HPDE6-E6E7 (cell line): ENCODE data around the gene KCNMB2.
"Not testable (repeated sequence)": the region's sequence is repeated elsewhere in the genome, so short reads cannot be mapped to it uniquely, and the experiment has no call there.

Experiments
- DNase-seq: peaks from one replicate; pipeline ENCODE4 v3.0.0; 2011; ENCODE audit warnings: missing footprints; ENCODE audit errors: extremely low spot score

The KCNMB2 gene

GRCh38 chr3:178536211-178537079, at the start of gene KCNMB2:
TSS of gene KCNMB2 (plus strand) at chr3:178536436.
- DNase-seq = no peak

DNA sequence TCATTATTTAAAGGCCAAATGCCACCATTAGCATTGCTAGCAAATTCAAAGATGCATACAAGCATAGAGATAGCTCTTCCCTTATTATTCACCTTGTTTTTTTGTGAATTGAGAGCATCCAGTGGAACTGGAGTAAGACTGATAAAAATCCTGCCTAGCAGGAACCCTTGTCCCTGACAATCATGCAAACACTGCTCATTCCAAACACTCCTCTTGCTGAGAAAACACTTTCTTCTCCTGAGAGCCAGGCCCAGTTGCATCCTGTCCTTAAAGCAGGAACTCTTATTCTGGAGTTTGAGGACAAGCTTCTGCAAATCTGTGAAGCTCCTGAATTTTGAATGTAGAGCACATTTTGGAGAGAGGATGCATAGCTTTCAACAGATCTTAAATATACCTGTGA, 49.3 kb upstream of the KCNMB2 start:
- no peak for DNase-seq

DNA sequence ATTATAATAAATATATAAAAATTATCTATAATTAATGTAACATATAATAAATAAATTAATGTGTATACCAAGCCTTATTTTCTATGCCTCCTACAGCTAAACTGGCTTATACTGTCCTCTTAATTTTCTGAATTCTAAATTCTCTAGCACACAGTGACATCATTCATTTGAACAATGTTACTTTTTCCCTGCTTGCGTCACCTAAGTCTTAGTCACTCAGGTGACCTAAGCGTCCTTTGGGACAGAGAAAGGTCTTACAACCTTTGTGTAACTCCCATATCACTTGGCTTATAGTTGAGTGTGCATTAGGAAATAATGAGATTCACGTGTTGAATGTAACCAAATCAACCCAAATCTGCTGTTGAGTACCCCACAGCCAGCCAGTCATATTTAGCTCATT, 48.5 kb upstream of the KCNMB2 start:
- no peak for DNase-seq

DNA sequence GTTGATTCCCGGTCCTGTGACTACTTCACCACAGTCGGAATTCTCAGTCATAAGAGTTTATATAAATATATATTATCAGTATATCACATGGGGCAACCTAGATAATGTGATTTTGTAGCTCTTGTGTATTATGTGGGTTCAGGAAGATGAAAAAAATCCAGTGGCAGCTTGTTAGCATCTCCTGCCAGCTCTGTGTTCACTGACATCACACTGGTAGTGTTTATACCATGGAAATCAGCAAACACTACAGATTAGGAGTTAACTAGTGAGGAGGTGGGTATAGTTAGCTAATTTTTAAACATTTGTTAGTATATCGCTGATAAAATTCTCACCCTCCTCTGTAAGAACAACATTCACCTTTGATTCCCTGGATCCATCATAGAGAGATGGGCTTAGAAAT, 44.5 kb upstream of the KCNMB2 start:
- no peak for DNase-seq

DNA sequence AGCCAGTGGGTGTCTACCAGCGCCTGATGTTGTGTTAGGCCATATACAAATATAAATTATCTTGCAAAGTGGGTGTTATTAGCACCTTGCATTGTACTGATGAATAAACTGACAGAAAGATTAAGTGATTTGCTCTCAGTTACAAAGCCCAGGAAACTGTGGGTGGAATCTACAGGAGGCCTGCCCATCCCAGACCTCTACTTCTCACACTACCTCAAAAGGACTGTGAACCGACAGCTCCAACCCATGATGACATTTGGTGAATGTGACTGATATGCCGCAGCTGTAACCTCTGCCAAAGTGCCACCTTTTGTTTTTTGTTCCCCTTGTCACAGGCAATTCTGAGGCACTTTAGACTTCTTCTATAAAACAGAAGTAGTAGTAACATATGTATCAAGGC, 43.7 kb upstream of the KCNMB2 start:
- DNase-seq = no peak

DNA sequence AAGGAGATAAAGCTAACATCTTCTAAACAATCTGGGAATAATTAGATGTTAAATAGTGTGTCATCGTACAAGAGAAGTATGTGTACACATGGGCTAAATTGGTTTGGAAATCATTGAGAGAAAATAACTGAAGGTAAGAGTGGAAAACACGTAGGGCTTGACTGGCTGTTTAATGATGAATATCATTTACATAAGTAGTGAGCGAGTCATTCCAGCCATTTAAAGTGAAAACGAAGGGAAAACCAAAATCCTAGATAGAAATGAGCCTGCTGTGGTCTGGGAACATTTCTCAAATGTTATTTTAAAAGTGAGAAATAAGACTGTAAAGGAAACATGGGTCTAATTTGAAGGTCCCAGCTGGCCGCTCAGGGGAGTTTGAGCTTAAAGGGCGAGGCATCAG, 41.9 kb upstream of the KCNMB2 start:
- DNase-seq = no peak

DNA sequence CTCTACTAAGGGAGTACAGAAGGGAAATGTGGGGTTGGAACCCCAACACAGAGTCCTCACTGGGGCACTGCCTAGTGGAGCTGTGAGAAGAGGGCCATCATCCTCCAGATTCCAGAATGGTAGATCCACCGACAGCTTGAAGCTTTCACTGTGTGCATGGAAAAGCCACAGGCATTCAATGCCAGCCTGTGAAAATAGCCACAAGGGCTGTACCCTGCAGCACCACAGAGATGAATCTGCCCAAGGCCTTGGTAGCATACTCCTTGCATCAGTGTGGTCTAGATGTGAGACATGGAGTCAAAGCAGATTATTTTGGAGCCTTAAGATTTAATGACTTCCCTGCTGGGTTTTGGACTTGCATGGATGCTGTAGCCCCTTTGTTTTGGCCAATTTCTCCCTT, 39.3 kb upstream of the KCNMB2 start:
- no peak for DNase-seq

GRCh38 chr3:178498871-178499270, 37.4 kb upstream of the KCNMB2 start:
- no peak for DNase-seq

DNA sequence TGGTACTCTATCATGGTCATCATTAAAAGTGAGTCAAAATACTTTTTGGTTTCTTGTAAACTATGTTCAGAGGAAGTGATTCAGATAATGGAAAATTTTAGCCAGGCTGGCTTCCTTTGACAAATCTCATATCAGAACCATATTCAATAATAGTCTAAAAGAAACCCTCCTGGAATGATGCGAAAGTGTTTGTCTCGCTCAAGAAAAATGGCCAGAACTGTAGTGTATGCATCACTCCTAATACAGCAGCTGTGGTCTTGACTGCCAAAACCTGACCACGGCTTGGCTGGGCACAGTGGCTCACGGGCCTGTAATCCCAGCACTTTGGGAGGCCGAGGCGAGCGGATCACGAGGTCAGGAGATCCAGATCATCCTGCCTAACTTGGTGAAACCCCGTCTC, 35.6 kb upstream of the KCNMB2 start:
- DNase-seq = no peak

DNA sequence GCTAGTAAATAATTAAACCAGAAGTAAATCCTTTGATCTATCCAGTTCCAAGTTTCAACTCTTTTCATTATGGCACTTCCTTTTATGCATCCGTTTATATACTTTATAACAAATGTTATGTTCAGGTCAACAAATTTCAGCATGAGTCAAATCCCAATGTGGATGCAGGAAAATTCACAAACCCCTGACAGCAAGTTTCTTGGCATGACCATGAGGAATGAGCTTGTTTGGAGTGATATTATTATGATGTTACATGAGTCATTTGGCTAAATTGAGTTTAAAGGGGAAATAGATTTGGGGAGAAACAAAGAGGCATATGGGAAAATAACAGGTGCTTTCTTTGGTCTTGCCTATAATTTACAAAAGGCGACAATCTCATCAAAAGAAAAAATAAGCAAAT, 32.1 kb upstream of the KCNMB2 start:
- no peak for DNase-seq

GRCh38 chr3:178505832-178506231, 30.4 kb upstream of the KCNMB2 start:
- DNase-seq = no peak

DNA sequence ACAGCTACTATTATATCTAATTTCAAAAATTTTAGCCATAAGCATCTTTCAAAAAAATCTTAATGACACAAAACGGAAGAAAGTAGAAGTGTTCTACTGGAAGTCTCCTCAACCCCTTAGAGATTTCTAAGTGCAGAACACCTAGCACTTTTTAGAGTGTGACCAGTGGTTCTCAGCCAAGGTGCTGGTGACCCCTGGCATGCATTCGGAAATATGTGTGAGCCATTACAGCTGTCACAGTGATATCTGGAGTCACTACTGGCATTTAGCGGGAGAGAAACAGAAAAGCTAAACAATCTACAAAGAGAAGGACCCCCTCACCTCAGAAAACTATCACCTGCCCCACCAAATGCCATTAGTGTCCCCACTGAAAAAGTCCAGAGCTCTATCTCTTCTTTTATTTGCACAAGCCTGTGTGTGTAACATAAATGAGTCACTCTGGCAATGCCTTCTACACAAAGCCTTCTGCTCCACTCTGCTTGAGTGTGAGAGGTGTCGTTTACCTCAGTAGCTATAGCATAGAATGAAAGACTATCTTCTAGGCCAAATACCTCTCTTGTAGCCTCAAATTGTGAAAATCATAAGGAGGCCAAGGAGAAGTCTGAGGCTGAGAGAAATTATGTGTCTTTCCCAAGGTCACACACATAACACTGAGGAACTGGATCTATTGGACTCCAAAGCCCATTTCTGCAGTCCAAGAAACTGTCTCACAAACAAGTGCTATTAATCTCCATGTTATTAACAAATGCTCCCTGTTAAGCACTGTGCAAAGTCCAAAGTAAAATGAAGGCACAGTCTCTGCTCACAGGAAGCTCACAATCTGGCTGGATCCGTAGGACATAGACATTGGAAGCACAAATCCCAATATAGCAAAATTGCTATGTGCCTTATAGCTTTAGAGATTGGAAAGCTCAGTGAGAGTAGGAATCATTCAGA, 28.5 kb upstream of the KCNMB2 start:
- no peak for DNase-seq

GRCh38 chr3:178508443-178508825, 27.8 kb upstream of the KCNMB2 start:
- DNase-seq = no peak

GRCh38 chr3:178510496-178510895, 25.7 kb upstream of the KCNMB2 start:
- no peak for DNase-seq

DNA sequence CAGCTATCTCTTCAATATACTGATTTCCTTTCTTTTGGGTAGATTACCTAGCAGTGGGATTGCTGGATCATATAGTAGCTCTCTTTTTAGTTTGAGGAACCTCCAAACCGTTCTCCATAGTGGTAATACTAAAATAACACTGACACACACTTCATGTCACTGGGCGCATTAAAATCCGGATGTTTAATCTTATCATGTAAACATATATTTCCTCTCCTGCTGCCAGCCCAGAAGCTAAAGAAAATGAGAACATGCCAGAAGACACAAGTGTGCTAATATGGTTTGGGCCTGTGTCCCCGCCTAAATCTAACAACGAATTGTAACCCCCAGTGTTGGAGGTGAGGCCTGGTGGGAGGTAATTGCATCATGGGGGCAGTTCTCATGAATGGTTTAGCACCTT, 23.6 kb upstream of the KCNMB2 start:
- no peak for DNase-seq

GRCh38 chr3:178513546-178514380, 22.5 kb upstream of the KCNMB2 start:
- no peak for DNase-seq

- DNase-seq = no peak
Measured at GRCh38 chr3:178514401-178514800, 21.8 kb upstream of the KCNMB2 start.

GRCh38 chr3:178515076-178515744, 21.0 kb upstream of the KCNMB2 start:
- DNase-seq = not testable (repeated sequence)

GRCh38 chr3:178517665-178518334, 18.4 kb upstream of the KCNMB2 start:
- DNase-seq = no peak

DNA sequence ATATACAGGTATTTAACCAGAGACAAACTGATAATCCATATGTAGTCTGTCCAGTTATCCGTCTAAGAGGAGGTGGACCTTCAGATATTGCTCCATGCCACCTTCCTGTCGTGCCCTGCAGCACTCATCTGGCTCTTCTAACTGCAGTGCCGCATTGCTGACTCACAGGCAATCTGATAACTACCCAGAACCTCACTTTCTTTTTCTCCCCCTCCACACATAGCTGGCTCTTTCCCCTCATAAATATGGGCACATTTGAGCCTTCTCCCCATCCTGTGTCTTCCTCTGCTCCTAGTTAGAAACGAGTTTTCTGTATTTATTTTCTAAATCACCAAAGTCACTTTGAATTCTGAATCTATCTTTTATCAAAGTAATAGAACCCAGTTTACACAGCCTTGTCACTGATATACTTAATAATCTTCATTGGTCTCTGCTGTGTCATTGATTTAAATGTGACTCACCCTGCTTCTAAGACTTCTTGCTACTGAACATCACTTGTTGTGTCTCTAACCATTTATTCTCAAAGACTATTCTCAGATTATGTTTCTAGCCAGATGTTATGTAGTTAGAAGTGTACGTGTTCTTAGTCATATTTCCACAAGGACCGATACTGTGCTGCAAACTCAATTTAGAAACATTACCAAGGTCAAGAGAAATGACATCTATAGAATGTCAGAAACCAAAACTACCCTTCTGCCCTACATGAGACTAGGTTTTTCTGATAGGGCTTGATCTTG, 17.4 kb upstream of the KCNMB2 start:
- no peak for DNase-seq
